ENCODE measurements around the gene XRCC3.
"Not testable (repeated sequence)": the region's sequence is repeated elsewhere in the genome, so short reads cannot be mapped to it uniquely, and the experiment has no call there.

The XRCC3 gene

DNA sequence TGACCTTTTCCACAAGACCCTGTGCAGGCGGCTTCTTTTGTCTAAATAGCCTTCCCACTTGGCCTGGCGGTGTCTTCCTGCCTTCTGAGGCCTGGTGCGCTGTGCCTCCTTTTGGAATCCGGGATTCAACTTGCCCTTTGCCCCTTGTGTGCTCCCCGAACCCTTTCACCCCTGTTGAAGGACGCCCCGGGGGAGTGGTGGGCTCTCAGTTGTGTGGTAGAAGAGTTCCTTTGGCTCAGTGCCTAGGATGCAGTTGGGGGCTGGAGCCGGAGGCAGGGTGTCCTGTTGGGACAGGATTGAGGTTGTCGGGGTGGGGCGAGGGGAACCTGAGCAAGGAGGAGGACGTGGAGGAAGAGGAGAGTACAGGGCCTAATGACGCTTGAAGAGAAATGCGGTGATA is 51.7 kb downstream of the XRCC3 start:
- DNase-seq (ENCODE audit: low spot score) = no peak

DNA sequence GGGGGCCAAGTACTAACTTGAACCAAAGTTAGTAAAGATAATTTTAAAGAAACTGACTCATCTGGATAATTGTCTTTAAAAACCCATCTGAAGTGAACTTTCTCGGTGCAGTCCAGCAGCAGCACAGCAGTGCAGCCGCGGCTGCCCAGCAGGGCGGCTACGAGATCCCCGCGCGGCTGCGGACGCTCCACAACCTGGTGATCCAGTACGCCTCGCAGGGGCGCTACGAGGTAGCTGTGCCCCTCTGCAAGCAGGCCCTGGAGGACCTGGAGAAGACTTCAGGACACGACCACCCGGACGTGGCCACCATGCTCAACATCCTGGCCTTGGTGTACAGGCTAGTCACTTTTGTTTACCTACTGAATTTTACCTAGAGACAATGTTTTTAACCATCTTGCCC is 52.7 kb downstream of the XRCC3 start:
- DNase-seq (ENCODE audit: low spot score) = no peak

DNA sequence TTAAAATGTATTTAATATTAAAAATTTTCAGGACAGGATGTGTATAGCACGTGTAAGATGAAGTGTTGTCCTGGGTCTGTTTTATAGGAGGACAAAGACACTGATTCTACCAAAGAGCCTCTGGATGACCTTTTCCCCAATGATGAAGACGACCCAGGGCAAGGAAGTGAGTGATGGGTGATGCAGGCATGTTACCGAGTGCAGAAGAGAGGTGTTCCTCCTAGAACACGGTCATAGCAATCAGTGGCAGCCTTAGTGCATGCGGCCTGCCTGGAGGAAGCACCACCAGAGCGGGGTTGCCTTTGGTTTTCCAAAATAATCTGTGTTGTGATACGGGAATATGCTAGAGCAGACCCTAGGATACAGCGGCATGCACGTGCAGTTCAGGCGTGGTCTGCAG is 53.2 kb downstream of the XRCC3 start:
- no peak for DNase-seq (ENCODE audit: low spot score)

DNA sequence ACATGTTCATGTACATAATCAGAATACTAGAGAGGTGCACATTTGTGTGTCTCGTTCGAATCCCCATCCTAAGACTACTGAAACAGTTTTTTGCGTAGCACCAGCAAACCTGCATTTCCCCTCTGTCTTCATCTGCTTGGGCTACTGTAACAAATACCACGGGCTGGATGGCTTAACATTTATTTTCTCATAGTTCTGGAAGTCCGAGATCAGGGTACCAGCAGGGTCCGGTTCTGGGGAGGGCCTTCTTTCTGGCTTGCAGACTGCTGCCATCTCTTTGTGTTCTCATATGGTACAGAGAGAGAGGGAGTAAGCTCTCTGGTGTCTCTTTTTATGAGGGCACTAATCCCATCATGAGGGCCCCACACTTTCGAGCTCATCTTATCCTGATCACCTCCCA is 55.6 kb downstream of the XRCC3 start:
- DNase-seq (ENCODE audit: low spot score) = no peak

DNA sequence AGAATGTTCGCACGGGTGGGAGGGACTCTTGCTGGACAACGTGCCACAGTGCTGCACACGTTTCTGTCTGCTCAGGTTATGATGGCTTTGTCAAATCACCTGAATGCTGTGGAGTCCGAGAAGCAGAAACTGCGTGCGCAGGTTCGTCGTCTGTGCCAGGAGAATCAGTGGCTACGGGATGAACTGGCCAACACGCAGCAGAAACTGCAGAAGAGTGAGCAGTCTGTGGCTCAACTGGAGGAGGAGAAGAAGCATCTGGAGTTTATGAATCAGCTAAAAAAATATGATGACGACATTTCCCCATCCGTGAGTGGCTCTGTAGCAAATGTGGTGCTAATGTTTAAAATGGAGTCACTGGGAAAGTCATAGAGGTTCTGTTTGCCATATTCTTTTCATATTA is 57.8 kb downstream of the XRCC3 start:
- no peak for DNase-seq (ENCODE audit: low spot score)

DNA sequence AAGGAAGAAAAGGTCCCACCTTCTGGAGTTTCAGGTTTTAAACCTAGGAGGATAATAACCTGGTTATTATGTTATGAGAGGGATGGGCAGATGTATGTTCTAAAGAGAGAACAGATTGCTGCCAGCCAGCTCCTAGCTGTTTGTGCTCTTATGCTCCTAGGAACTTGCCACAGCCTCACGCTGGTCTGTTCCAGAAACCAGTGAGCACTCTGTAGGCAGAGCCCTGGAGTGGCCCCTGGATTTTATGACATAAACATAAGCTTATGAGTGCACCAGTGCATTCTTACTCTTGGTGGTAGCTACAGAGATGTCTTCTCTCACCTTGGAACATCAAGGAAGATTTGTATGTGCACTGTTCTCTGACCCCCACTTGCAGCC is 58.5 kb downstream of the XRCC3 start:
- no peak for DNase-seq (ENCODE audit: low spot score)

DNA sequence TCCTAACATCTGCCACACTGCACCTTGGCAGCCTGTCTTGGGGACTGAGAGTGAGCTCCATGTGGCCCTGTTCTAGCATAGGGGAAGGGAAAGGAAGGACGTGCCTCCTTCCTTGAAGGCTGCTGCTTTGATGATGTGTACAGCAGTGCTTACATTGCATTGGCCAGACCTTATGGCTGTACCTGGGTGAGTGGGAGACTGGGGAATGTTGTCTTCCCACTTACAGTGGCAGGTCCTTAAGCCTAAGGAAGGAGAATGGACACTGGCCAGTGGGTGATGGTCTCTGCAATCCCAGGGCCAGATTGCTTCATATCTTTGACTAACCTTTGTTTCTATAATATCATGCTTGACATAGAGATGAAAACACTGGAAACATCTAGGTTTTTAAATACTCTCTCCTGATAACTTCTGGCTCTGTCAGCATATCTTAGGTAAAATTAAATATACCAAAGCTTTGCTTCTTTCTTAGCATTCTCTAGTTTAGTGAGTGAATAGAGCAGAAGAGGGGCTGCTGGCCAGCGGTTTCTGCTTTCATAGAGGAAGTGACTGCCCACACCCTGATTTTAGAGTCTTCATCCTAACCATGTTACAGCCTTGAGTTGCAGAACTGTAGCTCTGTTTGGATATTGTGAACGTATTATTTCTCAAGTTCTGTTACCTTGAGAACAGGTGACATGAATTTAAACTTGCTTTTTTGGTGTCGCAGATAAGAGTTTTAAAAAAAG is 59.1 kb downstream of the XRCC3 start:
- DNase-seq (ENCODE audit: low spot score) = no peak

DNA sequence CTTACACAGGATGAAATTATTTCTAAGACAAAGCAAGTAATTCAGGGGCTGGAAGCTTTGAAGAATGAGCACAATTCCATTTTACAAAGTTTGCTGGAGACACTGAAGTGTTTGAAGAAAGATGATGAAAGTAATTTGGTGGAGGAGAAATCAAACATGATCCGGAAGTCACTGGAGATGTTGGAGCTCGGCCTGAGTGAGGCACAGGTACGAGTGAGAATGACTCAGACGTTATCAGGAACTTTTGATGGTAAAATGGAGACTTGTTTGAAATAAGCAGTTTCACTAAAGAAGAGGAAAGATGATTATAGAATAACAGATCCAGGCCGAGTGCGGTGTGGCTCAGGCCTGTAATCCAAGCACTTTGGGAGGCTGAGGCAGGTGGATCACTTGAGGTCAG is 60.6 kb downstream of the XRCC3 start:
- no peak for DNase-seq (ENCODE audit: low spot score)

DNA sequence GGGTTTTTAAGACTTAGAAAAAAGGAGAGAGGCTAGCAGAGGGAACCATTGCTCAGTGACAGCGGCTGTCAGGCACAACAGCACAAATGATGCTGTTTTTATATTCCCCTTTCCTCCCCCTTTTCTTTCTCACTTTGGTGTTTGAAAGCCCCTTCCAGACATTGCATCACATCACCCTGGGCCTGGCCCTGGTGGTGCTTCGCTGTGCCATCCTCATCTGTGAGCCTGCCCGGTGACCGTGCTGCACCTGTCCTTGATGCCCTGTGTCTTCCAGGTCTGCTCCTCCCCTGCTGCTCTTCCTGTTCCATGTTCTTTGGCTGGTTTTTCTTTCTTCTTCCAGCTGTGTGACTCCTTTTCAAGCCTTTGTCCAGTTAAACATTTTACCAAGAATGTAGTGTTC is 61.4 kb downstream of the XRCC3 start:
- no peak for DNase-seq (ENCODE audit: low spot score)

DNA sequence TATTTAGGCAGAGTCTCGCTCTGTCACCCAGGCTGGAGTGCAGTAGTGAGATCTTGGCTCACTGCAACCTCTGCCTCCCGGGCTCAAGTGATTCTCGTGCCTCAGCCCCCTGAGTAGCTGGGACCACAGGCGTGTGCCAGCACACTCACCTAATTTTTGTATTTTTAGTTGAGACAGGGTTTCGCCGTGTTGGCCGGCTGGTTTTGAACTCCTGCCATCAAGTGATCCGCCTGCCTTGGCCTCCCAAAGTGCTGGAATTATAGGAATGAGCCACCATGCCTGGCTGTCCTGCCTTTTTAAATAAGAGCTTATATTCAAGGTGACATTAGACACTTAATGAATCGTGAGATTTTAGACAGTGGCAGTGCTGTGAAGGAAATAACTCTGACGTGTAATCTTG is 61.9 kb downstream of the XRCC3 start:
- DNase-seq (ENCODE audit: low spot score) = not testable (repeated sequence)

DNA sequence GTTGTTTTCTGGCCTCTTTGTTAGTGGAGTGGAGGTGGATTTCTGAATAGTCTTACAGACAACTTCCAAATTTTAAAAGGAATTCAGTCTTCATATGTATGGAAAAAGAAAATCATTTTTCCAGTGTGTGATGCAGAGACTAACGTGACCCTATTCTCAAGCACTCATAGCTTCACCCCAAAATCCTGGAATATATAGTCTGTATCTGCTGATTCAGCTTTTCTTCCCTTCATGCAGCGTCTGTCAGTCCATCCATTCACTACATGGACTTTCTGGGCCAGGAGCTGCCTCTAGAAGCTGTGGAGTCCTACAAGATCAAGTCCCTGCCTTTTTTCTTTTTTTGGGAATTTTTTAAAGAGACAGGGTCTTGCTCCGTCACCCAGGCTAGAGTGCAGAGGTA is 62.4 kb downstream of the XRCC3 start:
- no peak for DNase-seq (ENCODE audit: low spot score)

DNA sequence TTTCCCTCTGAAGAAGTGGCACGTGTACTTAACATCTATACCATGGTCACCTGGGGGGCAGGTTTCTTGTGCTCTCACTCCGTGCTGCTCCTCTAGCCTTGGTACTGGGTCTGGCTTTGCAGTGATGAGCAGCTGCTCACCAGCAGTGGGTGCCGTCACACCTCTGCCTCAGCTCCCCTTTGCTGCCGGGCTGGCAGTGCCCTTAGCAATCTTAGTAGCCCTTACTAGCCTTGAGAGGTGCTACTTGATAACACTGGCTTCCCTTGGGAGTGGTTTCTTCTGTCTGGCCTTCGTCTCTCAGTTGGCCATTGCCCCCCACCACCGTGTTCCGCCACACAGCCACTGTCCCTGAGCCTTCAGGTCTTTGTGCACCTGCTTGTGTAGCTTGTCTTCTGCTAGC is 63.7 kb downstream of the XRCC3 start:
- DNase-seq (ENCODE audit: low spot score) = no peak

DNA sequence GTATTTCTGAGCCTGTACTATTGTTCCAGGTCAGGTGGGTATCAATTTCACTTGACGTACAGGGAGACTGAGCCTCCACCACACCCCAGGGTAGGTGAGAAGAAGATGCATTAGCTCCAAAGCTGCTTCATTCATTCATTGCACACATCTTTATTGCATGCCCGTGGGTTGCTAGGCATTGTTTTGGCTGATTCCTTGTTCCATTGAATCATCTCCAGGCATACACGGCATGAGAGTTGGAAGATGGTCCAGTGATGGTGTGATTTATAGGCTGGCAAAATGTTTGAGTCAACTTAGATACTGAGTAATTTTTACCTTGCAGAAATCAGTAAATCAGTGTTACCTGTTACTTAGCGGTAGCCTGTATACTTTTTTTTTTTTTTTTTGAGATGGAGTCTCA is 65.0 kb downstream of the XRCC3 start:
- no peak for DNase-seq (ENCODE audit: low spot score)

DNA sequence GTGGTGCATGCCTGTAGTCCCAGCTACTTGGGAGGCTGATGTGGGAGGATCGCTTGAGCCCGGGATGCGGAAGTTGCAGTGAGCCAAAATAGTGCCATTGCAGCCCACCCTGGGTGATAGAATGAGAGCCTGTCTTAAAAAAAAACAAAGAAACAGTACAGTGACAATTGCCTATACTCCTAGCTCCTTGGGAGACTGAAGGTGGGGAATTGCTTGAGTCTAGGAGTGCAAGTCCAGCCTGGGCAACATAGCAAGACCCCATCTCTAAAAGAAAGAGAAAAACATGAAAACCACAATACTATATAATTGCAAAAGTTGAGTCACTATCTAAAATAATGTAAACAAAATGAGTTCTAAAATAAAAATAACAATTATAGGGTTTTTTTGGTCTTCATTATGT is 66.2 kb downstream of the XRCC3 start:
- no peak for DNase-seq (ENCODE audit: low spot score)

Data from LoVo (cell line).